Endothelial cell of umbilical vein (primary cell): Measurements from ENCODE around the gene ATRNL1. TPM values are rescaled to one million over a fixed set of nuclear protein-coding genes. Genes with fewer than 3 reads are reported as not detected.

ENCODE experiments used
- BruUV-seq: library from RNA; stranded (reverse); fragments of 400-500 nt; replicated peaks from 2 replicates; lab custom pipeline; 2021; lab: Mats Ljungman, UMichigan
- CTCF ChIA-PET: fragments of 300-600, 350-600 bp; sonication (Branson Sonifier 250); formaldehyde crosslinking; loops from one replicate; lab custom pipeline; 2021; ENCODE audit warnings: antibody characterized with exemption, inconsistent platforms; lab: Charles Lee
- POLR2A ChIA-PET: fragments of 300-600, 350-600 bp; sonication (Branson Sonifier 250); formaldehyde crosslinking; loops from one replicate; lab custom pipeline; 2021; ENCODE audit warnings: antibody characterized with exemption, inconsistent platforms; lab: Charles Lee
- DNase-seq: peaks from one replicate; pipeline ENCODE4 v3.0.0-alpha.2; 2011; ENCODE audit warnings: low read depth, low spot score
- FAIRE-seq: peaks from 2 replicates; lab custom pipeline; 2011; peaks lifted over from hg19 to GRCh38; lab: Jason Lieb, UNC
- H2AFZ ChIP-seq: 2 replicates; pipeline ENCODE4 v1.6.0; 2012; ENCODE audit warnings: low read depth, low read length, control low read depth, inconsistent platforms
- H3K27ac ChIP-seq: 2 replicates; pipeline ENCODE4 v1.5.1; 2011; ENCODE audit warnings: low read depth, mild to moderate bottlenecking, control low read depth, low read length, moderate library complexity; ENCODE audit not compliant: insufficient read depth
- H3K27me3 ChIP-seq, 2 experiments: 2 replicates each; pipeline versions ENCODE4 v1.6.0 to v1.6.1; 2011; ENCODE audit warnings: low read length in 2 of 2, mixed read lengths in 1 of 2; ENCODE audit not compliant: control insufficient read depth in 2 of 2, insufficient read depth in 2 of 2
- H3K36me3 ChIP-seq, 2 experiments: 2 replicates in 1 of 2; 3 replicates in 1 of 2; pipeline ENCODE4 v1.5.1; 2011; ENCODE audit warnings: low read length in 2 of 2, mild to moderate bottlenecking in 1 of 2, moderate library complexity in 1 of 2; ENCODE audit not compliant: control insufficient read depth in 2 of 2, insufficient read depth in 2 of 2; ENCODE audit errors: extremely low read depth in 1 of 2
- H3K4me1 ChIP-seq: 3 replicates; pipeline ENCODE4 v1.5.1; 2011; ENCODE audit warnings: mild to moderate bottlenecking, low read length; ENCODE audit not compliant: control insufficient read depth, insufficient read depth; ENCODE audit errors: extremely low read depth
- H3K4me2 ChIP-seq: 2 replicates; pipeline ENCODE4 v1.6.1; 2011; ENCODE audit warnings: low read length, control low read depth, mixed read lengths; ENCODE audit not compliant: insufficient read depth
- H3K4me3 ChIP-seq, 3 experiments: fragments of 200-600 bp in 1 of 3; sonication (generic), shearing (Covaris generic) in 1 of 3; replicated peaks in 1 of 3; 2 replicates each; pipeline ENCODE4 v1.5.1; 2011 to 2016; ENCODE audit warnings: control low read depth in 3 of 3, low read length in 3 of 3, mild to moderate bottlenecking in 2 of 3, inconsistent platforms in 1 of 3, low read depth in 1 of 3, moderate library complexity in 1 of 3; ENCODE audit not compliant: insufficient read depth in 1 of 3
- H3K79me2 ChIP-seq: 2 replicates; pipeline ENCODE4 v1.6.0; 2012; ENCODE audit warnings: low read length, inconsistent platforms; ENCODE audit not compliant: control insufficient read depth, insufficient read depth
- H3K9ac ChIP-seq: replicated peaks from 2 replicates; pipeline ENCODE3; 2011; ENCODE audit warnings: low read length, control low read depth; ENCODE audit not compliant: insufficient read depth; ENCODE audit errors: extremely low read depth
- H3K9me1 ChIP-seq: replicated peaks from 3 replicates; pipeline ENCODE4 v1.6.0; 2011; ENCODE audit warnings: mild to moderate bottlenecking, low read length; ENCODE audit not compliant: control insufficient read depth, insufficient read depth; ENCODE audit errors: extremely low read depth
- H3K9me3 ChIP-seq: replicated peaks from 2 replicates; pipeline ENCODE4 v1.5.1; 2012; ENCODE audit warnings: low read length, inconsistent platforms; ENCODE audit not compliant: control insufficient read depth, insufficient read depth
- H4K20me1 ChIP-seq: replicated peaks from 2 replicates; pipeline ENCODE3; 2011; ENCODE audit warnings: mild to moderate bottlenecking, low read length; ENCODE audit not compliant: control insufficient read depth, insufficient read depth; ENCODE audit errors: extremely low read depth
- EZH2 ChIP-seq: IDR thresholded peaks from 2 replicates; pipeline ENCODE4 v1.6.1; 2012; ENCODE audit warnings: borderline replicate concordance, low read depth, mild to moderate bottlenecking, moderate library complexity, low read length, inconsistent platforms; ENCODE audit not compliant: severe bottlenecking
- GATA2 ChIP-seq: IDR thresholded peaks from 2 replicates; pipeline ENCODE4 v1.7.0; 2011; ENCODE audit warnings: low read depth, mild to moderate bottlenecking, moderate library complexity, mixed read lengths, low read length; ENCODE audit not compliant: insufficient read length, insufficient read depth
- MYC ChIP-seq: IDR thresholded peaks from one replicate; pipeline ENCODE4 v1.6.1; 2011; ENCODE audit warnings: mild to moderate bottlenecking, low read depth, low read length
- POLR2A ChIP-seq: IDR thresholded peaks from 2 replicates; pipeline ENCODE4 v1.6.1; 2012; ENCODE audit warnings: low read depth, mild to moderate bottlenecking, control low read depth, low read length
- POLR2AphosphoS5 ChIP-seq: IDR thresholded peaks from 2 replicates; pipeline ENCODE4 v1.6.1; 2012; ENCODE audit warnings: low read depth, mild to moderate bottlenecking, control low read depth, low read length, moderate library complexity; ENCODE audit not compliant: insufficient read depth
- dilution Hi-C: fragments of 300-500 bp; cut with MboI; formaldehyde crosslinking; loops from one replicate; pipeline ENCODE4 v1.15.0; 2019; ENCODE audit warnings: low sequenced_read_pairs; ENCODE audit not compliant: extremely low pct_ligation_motif_present
- intact Hi-C: fragments of 100-400 bp; cut with micrococcal nuclease; formaldehyde crosslinking; loops from one replicate; pipeline ENCODE4 v1.10.0; 2022
- polyA plus RNA-seq, 4 experiments: library from polyadenylated mRNA; depleted of rRNA in 3 of 4; stranded (reverse) in 3 of 4; unstranded in 1 of 4; fragments of >200 nt; gene quantifications; 2 replicates each; pipeline versions ENCODE4 v1.2.1 to v1.2.3, GENCODE V29; 2011 to 2012; ENCODE audit warnings: missing spikeins in 1 of 4
- total RNA-seq: library from RNA; stranded (reverse); gene quantifications from 2 replicates; pipeline ENCODE4 v1.2.3, GENCODE V29; 2021
- TF ChIP-seq, protein P1 (sequence below): IDR thresholded peaks from 2 replicates; pipeline ENCODE4 v1.6.1; 2011; ENCODE audit not compliant: insufficient read depth, insufficient read length
- TF ChIP-seq, protein P2 (sequence below), 2 donors: IDR thresholded peaks; 1 replicate in 1 of 2; 2 replicates in 1 of 2; pipeline ENCODE4 v1.5.1; 2011; ENCODE audit warnings: low read length in 2 of 2, mild to moderate bottlenecking in 2 of 2, moderate library complexity in 2 of 2, control low read depth in 1 of 2, inconsistent platforms in 1 of 2, low read depth in 1 of 2; ENCODE audit not compliant: insufficient read depth in 1 of 2; ENCODE audit errors: extremely low read depth in 1 of 2

The ATRNL1 gene
- total and polyA plus RNA-seq, 2 donors (not counting 3 experiments of a cell fraction or from before 2014, with no cell fraction given) = not detected

DNA sequence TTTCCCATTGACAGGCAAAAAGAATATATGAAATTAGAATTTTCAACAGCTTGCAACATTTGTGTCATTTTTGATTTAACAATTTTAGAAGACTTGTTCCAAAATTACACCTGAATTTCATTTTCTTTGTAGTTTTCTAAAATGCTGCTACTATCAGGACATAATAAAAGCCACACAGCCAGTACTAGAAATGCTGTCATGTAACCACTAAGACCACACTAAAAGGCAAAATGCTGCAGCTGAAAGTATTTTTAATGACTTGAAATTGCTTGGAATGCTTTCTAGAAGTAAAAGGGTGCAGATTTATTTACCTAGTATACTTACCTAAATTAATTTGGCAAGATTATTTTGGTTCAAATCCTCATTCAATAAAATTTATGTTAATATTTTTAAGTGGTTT is 709.7 kb downstream of the ATRNL1 start:
- dilution Hi-C loops = no loop called here
- Histone ChIP-seq H3K4me2 (no peak overlapping the region), H3K9me3 (no peaks in the 10 kb centered on the region), H3K79me2 (no peaks in the 10 kb centered on the region), H4K20me1 (no peaks in the 10 kb centered on the region), H3K9me1 (no peaks in the 10 kb centered on the region), H2AFZ (no peak overlapping the region), H3K36me3 (no peaks in the 10 kb centered on the region), H3K27me3 (no peaks in the 10 kb centered on the region), H3K27ac (no peak overlapping the region), H3K4me3 (no peak overlapping the region), H3K9ac (no peak overlapping the region), H3K4me1 (no peaks in the 10 kb centered on the region)
- POLR2A ChIA-PET = no interaction called here
- CTCF ChIA-PET = interaction anchor here (1.6 to 5.5 kb wide), 2 partner anchors 144 to 485 kb away, joined by 4 to 58 read pairs; no protein-coding TSS in a partner anchor
- intact Hi-C loops = loop anchor here (5.0 kb wide), 1 partner anchor 469 kb away; the partner anchor contains the start of gene GFRA1
- TF ChIP-seq EZH2 (no peak), POLR2A (no peak), POLR2AphosphoS5 (no peak), MYC (no peak), GATA2 (no peak)
- TF ChIP-seq, protein P1, sequence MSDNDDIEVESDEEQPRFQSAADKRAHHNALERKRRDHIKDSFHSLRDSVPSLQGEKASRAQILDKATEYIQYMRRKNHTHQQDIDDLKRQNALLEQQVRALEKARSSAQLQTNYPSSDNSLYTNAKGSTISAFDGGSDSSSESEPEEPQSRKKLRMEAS = no peak
- TF ChIP-seq, protein P2, sequence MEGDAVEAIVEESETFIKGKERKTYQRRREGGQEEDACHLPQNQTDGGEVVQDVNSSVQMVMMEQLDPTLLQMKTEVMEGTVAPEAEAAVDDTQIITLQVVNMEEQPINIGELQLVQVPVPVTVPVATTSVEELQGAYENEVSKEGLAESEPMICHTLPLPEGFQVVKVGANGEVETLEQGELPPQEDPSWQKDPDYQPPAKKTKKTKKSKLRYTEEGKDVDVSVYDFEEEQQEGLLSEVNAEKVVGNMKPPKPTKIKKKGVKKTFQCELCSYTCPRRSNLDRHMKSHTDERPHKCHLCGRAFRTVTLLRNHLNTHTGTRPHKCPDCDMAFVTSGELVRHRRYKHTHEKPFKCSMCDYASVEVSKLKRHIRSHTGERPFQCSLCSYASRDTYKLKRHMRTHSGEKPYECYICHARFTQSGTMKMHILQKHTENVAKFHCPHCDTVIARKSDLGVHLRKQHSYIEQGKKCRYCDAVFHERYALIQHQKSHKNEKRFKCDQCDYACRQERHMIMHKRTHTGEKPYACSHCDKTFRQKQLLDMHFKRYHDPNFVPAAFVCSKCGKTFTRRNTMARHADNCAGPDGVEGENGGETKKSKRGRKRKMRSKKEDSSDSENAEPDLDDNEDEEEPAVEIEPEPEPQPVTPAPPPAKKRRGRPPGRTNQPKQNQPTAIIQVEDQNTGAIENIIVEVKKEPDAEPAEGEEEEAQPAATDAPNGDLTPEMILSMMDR (IDR thresholded peaks at IDR 0.05; ENCODE audit: extremely low read depth in 1 of 2, insufficient read depth in 1 of 2, low read depth in 1 of 2, low read length in 2 of 2) = no peak
- DNase-seq = no peak
- no peak for FAIRE-seq
- BruUV-seq = no TSS peak
